22Rv1 (cell line): Measurements from ENCODE around the gene PAPPA.

Experiments used
- CTCF ChIP-seq: fragments of 450-650 bp; IDR thresholded peaks from 2 replicates; pipeline ENCODE4 v1.5.1; 2017; ENCODE audit warnings: mild to moderate bottlenecking
- ZFX ChIP-seq: fragments of 450-650 bp; IDR thresholded peaks from 2 replicates; pipeline ENCODE4 v1.6.1; 2017; ENCODE audit warnings: antibody characterized with exemption, borderline replicate concordance

GRCh38 chr9:116172216-116172615 is 18.6 kb downstream of the PAPPA start:
- TF ChIP-seq CTCF: no peak
- no peak for TF ChIP-seq ZFX
